ENCODE results near the gene FANCC.

- TF ChIP-seq CTCF (conservative IDR thresholded peaks at IDR 0.05 in 1 of 2, IDR thresholded peaks at IDR 0.05 in 1 of 2; ENCODE audit: low read depth in 1 of 2, low read length in 2 of 2) (no peak), EZH2 (IDR thresholded peaks at IDR 0.05; ENCODE audit: low read length, missing control alignments) (no peak)
Observed at GRCh38 chr9:95272830-95273229, 44.7 kb downstream of the FANCC start.
